Measurements from ENCODE around the gene PARP12. TPM values are rescaled to one million over a fixed set of nuclear protein-coding genes. Genes with fewer than 3 reads are reported as not detected.

The PARP12 gene
- total RNA-seq, 1 donor from 2014 or later, result 41.8 TPM

DNA sequence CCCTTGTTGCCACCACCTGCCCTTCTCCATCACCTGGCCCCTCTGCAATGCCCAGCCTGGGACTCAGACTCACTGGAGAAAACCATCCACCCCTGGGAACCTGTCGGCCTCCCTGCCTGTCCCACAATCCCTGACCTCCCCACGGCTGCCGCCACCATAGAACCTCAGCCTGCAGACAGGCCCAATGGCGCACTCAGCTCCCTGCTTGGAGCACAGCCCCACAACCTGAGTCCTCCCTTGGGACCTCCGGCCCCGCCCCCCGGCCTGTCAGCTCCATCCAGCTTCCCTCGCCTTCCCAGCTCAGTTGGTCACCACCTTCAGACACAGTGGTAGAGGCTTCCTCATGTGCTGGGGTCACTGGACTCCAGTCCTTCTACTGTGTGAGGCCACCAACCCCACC lies 41.1 kb downstream of the PARP12 start:
- intact Hi-C loops (cut with DNase I), result no loop called here
- DNase-seq (ENCODE audit: low spot score) (no peak), ATAC-seq (no peak)

DNA sequence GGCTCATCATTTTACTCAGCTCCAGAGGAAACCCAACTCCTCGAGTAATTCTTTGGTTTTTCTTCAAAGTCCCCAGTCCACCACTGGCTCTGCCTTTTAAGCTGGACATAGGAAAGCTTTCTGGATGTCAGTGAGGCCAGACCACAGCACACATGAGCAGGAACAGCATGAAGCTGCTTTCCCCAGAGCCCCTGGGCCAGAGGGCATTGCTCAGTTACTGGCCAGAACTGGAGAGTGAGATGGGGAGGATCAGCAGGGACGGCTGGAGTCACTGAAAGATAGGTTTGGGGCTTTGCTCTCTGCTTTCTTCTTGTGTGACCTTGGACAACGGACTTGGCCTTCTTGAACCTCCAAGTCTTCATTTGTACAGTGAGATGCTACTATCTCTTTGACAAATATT lies 43.1 kb downstream of the PARP12 start:
- no peak for DNase-seq (ENCODE audit: low spot score)
- intact Hi-C loops (cut with DNase I), result no loop called here
- no peak for ATAC-seq

DNA sequence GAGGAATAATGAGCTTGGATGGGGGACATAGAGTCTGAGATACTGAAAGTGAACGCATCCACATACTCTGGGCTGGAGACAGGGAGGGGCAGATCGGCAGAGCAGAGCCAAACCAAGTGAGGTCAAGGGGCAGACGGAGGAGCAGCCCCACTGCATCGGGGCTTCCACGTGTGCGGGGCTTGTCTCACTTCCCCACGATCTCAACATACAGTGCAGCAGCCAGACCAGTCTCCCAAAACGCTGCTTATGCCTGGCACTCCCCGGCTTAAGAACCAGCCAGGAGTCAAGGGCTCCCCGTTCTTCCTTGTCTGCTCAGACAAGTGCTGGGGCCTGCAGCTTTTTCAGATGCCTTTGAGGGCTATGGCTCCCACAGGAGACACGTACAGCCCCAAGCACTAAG lies 43.6 kb downstream of the PARP12 start:
- intact Hi-C loops (cut with DNase I), result no loop called here
- ATAC-seq (no peak), DNase-seq (ENCODE audit: low spot score) (no peak)

DNA sequence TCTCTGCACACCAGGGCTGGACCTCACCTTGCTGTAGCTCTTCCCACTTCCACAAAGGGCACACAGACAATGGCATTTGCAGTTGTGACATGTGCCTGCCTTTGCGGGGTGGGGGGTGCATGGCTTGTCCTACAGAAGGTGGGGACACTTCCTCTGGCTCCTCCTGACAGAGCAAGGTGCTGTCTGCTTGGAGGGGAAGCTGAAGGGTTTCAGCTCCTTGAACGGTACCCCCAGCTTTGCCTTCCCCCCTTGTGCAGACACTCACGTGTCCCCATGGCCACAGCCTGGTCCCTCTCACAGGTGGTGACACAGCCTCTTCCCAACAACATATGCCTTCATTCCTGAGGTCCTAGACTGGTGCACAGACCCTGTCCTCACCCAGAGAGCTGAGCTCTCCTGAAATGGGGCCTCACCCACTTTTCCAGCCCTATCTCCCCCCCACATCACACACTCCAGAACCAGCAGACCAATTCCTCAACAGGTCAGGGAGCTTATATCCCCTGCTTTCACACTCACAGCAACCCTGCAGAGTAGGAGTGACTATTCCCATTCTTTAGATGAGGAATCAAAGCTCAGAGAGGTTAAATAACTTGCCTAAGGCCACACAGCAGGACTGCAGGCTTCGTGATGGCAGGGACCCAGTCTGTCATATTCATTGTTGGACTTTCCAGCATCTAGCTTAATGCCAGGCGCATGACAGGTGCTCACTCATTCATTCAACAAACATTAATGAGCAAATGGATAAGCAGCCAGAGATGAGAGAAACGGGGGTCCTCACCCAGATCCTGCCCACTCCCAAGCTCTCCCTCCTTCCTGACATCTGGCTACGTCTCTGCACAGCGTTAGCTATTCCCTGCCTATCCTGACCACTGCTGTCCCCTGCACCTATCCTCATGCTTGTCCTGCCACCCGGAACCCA lies 44.4 kb downstream of the PARP12 start:
- no peak for DNase-seq (ENCODE audit: low spot score)
- intact Hi-C loops (cut with DNase I), result no loop called here
- ATAC-seq, result no peak

DNA sequence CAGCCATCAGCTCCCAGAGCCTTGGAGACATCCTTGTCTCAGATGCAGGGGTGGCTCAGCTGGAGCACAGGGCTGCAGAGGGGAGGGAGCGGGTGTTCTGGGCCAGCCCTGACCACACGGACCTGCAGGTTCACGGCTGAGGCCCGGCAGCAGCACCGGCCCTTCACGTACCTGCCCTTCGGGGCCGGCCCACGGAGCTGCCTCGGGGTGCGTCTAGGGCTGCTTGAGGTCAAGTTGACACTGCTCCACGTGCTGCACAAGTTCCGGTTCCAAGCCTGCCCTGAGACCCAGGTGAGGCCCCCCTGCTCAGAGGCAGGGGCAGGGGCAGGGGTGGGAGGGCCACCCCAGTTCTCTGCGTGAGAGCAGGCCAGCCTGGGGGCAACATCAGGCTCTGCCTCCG lies 45.2 kb downstream of the PARP12 start:
- no peak for ATAC-seq
- intact Hi-C loops (cut with DNase I), result no loop called here
- DNase-seq (ENCODE audit: low spot score), result no peak

DNA sequence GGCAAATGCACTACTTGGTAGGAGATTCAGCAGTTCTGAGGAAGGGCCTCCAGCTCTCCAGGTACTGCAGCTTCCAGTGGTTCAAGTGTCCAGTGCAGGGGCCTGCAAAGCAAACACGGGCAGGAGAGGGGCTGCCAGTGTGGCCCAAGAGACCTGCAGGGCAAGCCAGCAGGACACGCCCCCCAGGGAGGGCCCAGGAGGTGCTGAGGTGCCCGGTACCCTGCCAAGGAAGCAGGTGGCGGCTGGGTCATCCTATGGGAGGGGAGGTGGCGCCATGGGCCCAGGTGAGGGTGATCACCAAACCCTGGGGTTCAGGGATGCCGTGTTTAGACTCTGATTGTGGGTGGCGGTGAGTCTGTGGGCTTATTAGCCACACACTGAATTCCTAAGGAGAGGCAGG lies 45.7 kb downstream of the PARP12 start:
- intact Hi-C loops (cut with DNase I), result no loop called here
- DNase-seq (ENCODE audit: low spot score) (no peak), ATAC-seq (no peak)

DNA sequence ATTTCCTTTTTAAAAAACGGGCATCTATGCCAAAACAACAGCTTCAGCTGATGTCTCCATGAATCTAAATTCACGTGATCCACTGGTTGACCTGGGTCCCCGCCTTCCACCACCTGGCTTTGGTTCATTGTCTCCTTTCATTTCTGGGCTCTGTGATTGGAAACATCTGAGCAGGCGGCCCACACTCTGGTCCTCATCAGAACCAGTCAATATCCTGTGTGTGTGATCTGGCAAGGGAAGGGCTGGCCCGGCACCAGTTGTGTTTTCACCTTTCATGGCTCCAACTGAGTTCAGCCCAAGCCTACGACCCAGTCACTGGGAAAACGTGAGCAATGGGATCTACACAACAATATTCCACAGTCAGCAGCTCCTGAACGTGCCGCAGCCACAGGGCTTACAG lies 46.2 kb downstream of the PARP12 start:
- no peak for DNase-seq (ENCODE audit: low spot score)
- no peak for ATAC-seq
- intact Hi-C loops (cut with DNase I), result no loop called here

DNA sequence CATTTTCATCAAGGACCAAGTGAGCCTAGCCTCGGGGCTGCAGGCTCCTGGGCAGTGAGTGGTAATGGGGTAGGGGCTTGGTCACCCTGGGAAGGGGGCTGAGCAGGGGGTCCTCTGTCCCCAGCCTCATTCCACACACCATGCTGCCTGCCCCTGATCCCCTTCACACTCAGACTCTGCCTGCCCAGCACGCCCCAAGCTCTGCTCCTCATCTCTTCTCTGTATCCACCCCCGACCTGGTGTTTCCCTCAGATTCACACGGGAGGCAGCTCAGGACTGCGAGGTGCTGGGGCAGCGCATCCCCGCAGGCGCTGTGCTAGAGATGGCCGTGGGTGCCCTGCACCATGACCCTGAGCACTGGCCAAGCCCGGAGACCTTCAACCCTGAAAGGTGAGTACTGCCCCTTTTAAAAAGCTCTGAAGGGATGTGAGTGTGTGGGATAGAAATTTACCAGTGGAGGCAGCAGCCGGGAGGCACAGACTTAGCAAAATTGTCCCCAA lies 47.2 kb downstream of the PARP12 start:
- intact Hi-C loops (cut with DNase I), result no loop called here
- no peak for DNase-seq (ENCODE audit: low spot score)
- ATAC-seq, result no peak

DNA sequence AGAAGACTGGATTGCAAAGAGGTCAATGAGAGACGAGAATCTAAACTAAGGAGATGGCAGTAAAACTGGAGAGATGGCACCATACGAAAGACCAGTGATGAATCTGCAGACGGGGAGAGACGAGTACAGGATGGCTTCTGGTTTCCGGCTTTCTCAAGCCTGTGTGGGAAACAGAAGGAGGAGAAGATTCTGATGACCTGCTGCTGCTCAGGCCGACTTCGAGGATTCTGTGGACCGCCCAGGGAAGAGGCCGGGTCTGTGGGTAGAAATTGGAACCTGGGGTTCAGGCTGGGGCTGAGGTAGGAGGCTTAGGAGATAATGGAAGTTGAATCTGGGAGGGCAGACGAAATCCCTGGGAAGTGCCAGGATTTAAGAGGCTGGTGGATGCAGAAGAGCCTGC lies 48.6 kb downstream of the PARP12 start:
- intact Hi-C loops (cut with DNase I), result no loop called here
- ATAC-seq (no peak), DNase-seq (ENCODE audit: low spot score) (no peak)

DNA sequence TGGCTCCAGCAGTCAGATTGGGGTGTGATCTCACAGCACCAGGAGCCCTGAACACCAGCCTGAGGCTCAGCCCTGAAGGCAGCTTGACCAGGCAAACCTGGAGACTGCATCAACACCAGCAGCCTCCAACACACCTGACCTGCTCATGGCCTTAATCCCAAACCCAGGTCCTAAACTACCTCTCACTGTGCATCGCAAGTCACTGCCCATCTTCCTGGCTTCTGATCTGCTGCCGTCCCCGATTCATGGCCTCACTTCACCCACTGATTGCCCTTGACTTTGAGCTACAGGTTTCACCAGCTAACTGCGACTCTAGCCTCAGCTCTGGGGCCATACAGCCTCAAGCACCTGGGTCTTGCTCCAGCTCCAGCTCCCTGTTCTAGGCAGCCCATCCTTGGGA lies 49.1 kb downstream of the PARP12 start:
- ATAC-seq (no peak), DNase-seq (ENCODE audit: low spot score) (no peak)
- intact Hi-C loops (cut with DNase I), result no loop called here

DNA sequence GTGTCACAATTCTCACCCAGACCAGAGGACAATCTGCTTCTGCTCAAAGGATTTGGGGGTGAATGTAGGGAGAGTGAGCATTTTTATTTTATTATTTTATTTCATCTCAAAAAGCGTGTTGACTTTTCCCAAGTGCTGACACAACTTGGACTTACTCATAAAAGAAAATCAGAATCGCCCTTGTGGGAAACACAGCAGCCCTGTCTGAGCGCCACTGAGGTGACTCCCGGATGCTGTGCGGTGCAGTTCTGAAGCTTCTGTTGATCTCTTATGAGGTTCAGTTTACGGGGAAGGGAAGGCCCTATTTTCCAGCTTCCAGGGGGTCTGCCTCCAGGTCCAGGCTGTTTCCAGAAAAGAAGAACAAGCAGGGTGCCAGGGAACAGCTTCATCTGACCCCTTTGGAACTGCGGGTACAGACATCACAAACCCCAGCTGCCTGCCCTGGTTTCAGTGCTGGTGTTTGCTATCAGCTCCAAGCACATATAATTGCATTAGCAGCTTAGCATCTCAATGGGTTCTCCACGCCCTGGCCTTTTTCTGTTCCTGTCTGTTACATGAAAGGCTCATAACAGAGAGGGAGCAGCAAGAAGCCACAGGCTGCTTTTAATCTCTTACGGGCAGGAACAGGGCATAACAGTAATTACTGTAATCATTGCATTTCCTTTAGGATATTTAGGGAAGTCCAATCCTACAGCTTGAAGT lies 52.4 kb downstream of the PARP12 start:
- DNase-seq (ENCODE audit: low spot score) (no peak), ATAC-seq (no peak)
- intact Hi-C loops (cut with DNase I), result no loop called here

DNA sequence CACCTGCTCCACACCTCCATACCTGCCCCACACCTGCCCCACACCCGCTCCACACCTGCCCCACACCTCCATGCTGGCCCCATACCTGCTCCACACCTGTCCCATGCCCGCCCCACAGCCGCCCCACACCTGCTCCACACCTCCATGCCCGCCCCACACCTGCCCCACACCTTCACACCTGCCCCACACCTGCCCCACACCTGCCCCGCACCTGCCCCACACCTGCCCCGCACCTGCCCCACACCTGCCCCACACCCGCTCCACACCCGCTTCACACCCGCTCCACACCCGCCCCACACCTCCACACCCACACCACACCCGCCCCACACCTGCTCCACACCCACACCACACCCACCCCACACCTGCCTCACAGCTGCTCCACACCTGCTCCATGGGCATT lies 53.0 kb downstream of the PARP12 start:
- DNase-seq (ENCODE audit: low spot score), result no peak
- intact Hi-C loops (cut with DNase I), result no loop called here
- ATAC-seq, result no peak

DNA sequence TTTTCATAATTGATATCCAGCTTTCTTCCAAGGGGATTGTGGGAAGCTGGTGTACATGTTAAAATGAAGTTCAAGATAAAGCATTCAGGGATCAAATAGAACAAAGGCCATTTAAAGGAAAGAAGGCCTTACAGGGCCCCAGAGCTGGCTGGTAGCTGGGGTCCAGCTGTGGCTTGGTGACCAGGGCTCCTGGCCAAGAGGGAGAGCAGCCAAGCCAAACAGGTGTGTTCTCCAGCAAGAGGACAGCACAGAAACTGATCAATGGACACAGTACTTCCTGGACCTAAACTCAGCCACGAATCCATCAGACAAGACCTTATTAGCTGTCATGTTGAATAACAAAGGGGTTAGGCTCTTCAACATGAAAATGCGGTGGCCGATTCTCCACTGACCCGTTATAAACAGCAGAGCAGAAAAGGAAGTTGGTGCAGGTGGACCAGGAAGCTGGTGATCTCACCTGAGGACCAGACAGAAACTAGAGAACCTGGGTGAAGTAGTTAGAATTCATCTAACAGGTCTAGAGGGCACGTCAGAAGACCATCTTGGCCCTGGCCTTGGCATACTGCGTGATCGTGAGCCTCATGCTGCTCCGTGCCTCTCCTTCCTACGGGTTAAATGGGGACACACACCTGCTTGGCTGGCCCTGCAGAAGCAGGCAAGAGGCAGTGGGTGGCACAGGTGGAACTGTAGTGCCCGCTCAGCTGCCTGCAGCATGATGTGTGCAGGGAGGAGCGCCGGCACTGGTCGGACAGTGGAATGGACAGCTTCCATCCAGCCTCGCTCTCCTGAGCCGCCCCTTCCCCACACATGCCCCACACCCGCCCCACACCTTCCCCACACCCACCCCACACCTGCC lies 53.8 kb downstream of the PARP12 start:
- intact Hi-C loops (cut with DNase I), result no loop called here
- ATAC-seq (no peak), DNase-seq (ENCODE audit: low spot score) (no peak)

DNA sequence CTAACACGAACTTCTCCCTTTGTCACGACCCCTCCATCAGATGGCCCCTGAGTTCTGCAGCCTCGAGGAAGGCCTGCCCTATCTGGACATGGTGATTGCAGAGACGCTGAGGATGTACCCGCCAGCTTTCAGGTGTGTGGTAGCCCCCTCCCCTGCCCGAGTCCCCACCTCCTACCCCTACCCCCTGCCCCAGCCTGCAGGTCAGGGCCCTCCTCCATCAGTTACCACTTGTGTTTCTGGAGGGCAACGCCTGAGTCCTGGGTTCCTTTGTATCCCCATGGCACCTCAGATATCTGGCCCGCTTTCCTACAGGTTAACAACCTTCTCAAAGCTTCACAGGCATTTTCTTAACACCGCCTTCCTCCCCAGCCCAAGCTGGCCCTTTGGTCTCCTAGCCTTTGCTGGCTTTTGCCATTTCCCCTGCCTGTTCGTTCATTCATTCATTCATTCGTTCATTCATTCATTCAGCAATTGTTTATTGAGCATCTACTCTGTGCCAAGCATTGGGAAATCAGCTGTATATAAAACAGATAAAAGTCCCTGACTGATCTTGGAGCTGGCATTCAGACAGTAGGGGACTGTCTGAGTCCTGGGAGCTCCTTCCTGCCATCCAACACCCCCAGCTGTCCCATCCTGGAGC lies 55.6 kb downstream of the PARP12 start:
- DNase-seq (ENCODE audit: low spot score) (no peak), ATAC-seq (no peak)
- intact Hi-C loops (cut with DNase I), result no loop called here

DNA sequence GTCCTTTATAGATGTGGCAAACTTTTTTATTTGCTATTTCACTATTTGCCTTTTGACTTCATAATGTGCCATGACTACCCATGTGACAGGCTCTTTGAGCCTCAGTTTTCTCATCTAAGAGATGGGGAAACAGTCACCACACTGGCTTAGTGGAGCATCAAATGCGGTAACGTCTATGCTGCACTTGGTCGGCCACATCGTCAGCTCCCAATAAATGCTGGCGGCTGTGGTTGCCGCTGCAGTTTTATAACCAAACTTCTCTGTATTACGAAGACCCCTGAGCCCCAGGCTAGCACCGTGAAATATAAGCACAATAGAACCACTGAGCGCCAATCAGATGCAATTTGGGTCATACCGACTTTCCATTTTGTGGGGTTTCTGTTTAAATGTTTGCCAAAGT lies 56.2 kb downstream of the PARP12 start:
- intact Hi-C loops (cut with DNase I), result no loop called here
- no peak for ATAC-seq
- no peak for DNase-seq (ENCODE audit: low spot score)

DNA sequence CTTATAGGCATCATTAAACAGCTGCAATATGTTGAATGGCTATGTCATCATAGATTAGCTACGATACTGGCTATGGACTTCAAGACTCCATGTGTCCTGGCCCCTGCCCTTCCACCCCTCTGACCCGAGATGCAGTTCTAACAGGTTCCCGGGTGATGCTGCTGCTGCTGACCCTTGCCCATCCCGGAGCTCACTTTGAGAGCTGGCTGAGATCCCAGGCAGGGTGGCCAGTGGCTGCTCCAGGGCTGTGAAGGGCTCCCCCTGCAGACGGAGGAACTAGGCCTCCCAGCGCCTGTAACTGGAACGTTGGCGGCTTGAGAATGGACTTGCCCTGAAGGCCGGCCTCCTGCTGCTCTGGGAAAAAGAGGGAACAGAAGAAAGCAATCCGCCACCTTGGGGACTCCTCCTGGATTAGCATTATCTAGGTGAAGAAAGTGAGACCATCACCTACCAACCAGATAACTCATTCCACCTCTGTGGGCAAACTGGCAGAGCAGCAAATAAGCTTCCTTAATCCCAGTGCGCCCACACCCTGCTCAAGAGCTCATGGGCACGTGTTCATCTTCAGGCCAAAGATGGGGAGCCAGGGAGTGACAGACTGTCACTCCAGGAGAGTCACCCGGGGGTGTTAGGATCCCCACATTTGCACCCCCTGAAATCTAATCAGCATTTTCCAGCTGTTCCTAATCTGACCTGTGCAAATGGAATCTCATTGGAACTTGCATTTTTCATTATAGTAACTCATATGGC lies 56.8 kb downstream of the PARP12 start:
- ATAC-seq (no peak), DNase-seq (ENCODE audit: low spot score) (no peak)
- intact Hi-C loops (cut with DNase I), result no loop called here

DNA sequence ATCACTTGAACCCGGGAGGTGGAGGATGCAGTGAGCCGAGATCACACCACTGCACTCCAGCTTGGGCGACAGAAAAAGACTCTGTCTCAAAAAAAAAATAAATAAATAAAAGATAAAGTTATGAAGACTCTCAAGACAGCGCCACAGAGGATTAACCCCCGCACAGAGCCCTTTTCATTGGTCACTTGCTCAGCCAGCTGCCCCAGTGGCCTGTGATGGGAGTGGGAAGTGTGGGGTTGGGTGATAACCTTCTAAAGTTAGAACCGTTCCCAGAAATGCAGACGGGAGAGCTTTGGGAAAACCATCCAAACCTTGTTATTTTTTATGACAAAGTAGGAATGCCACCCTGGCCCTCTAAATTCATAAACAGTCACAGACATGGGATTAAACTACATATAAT lies 57.4 kb downstream of the PARP12 start:
- DNase-seq (ENCODE audit: low spot score), result no peak
- intact Hi-C loops (cut with DNase I), result no loop called here

DNA sequence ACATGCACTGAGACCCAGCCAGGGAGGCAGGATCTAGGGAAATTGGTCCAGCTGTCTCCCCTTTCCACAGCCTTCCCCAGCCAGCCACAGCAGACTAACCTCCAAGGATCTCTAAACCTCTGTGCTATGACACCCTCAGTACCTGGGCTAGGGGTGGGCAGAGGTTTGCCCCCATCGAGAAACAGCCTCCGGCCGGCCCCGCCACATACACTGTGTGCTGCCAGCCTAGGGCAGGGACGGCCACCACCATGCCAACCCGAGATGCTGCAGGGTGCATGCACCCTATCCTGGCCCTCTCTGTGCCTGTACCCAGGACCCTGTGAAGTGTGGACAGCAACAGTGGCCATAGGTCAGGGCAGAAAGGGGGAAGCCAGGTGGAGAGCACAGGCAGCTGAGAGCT lies 58.1 kb downstream of the PARP12 start:
- ATAC-seq (no peak), DNase-seq (ENCODE audit: low spot score) (no peak)
- intact Hi-C loops (cut with DNase I), result loop anchor here (5.0 kb wide), 1 partner anchor 357 kb away; no protein-coding TSS in a partner anchor

More for the DNA sequence above, 57.4 kb downstream of the PARP12 start:
- no peak for ATAC-seq
